GM12878 (cell line): ENCODE results near the gene CAB39.

Source experiments
- CREM ChIP-seq: IDR thresholded peaks from 2 replicates; pipeline ENCODE4 v1.6.1; 2014; ENCODE audit warnings: antibody characterized with exemption, low read depth
- EED ChIP-seq: sonication (generic); IDR thresholded peaks from 2 replicates; pipeline ENCODE4 v1.6.1; 2016; ENCODE audit warnings: antibody characterized with exemption, low read depth
- EGR1 ChIP-seq, 2 experiments: IDR thresholded peaks; 1 replicate in 1 of 2; 2 replicates in 1 of 2; pipeline ENCODE4 v1.6.1; 2011 to 2012; ENCODE audit warnings: low read depth in 2 of 2, low read length in 2 of 2, borderline replicate concordance in 1 of 2, mild to moderate bottlenecking in 1 of 2, moderate library complexity in 1 of 2
- EP300 ChIP-seq, 2 experiments: fragments of 150-350 bp in 1 of 2; IDR thresholded peaks; 2 replicates each; pipeline ENCODE4 v1.6.1; 2011 to 2012; ENCODE audit warnings: low read depth in 2 of 2, low read length in 2 of 2, borderline replicate concordance in 1 of 2, improper control_type of control experiment in 1 of 2, inconsistent platforms in 1 of 2; ENCODE audit not compliant: control insufficient read depth in 1 of 2
- FOXM1 ChIP-seq: IDR thresholded peaks from 2 replicates; pipeline ENCODE4 v1.6.1; 2012; ENCODE audit warnings: low read depth, mild to moderate bottlenecking, inconsistent platforms, low read length, moderate library complexity
- HDAC6 ChIP-seq: fragments of 200-600 bp; sonication (generic); IDR thresholded peaks from one replicate; pipeline ENCODE4 v1.8.0; 2017; ENCODE audit warnings: antibody characterized with exemption; ENCODE audit not compliant: unreplicated experiment
- JUND ChIP-seq: IDR thresholded peaks from 2 replicates; pipeline ENCODE4 v1.6.1; 2012; ENCODE audit warnings: low read depth, mild to moderate bottlenecking, low read length, improper control_type of control experiment, moderate library complexity
- NBN ChIP-seq: fragments of 450-650 bp; IDR thresholded peaks from 2 replicates; pipeline ENCODE4 v1.6.1; 2016
- NFYB ChIP-seq: IDR thresholded peaks from 2 replicates; pipeline ENCODE4 v1.6.1; 2011; ENCODE audit warnings: low read depth, mild to moderate bottlenecking, low read length, improper control_type of control experiment, moderate library complexity; ENCODE audit not compliant: insufficient read depth
- POLR2A ChIP-seq: IDR thresholded peaks from 2 replicates; pipeline ENCODE4 v1.6.1; 2011; ENCODE audit warnings: low read depth, mild to moderate bottlenecking, low read length
- TF ChIP-seq, protein P1 (sequence below), 3 experiments: IDR thresholded peaks in 2 of 3; conservative IDR thresholded peaks in 1 of 3; 2 replicates each; pipeline ENCODE4 v1.5.1; 2011; ENCODE audit warnings: low read depth in 3 of 3, low read length in 3 of 3, mild to moderate bottlenecking in 3 of 3, control low read depth in 2 of 3, moderate library complexity in 2 of 3, inconsistent platforms in 1 of 3, mixed read lengths in 1 of 3; ENCODE audit not compliant: control insufficient read depth in 2 of 3, insufficient read depth in 1 of 3; ENCODE audit errors: extremely low read depth in 1 of 3

DNA sequence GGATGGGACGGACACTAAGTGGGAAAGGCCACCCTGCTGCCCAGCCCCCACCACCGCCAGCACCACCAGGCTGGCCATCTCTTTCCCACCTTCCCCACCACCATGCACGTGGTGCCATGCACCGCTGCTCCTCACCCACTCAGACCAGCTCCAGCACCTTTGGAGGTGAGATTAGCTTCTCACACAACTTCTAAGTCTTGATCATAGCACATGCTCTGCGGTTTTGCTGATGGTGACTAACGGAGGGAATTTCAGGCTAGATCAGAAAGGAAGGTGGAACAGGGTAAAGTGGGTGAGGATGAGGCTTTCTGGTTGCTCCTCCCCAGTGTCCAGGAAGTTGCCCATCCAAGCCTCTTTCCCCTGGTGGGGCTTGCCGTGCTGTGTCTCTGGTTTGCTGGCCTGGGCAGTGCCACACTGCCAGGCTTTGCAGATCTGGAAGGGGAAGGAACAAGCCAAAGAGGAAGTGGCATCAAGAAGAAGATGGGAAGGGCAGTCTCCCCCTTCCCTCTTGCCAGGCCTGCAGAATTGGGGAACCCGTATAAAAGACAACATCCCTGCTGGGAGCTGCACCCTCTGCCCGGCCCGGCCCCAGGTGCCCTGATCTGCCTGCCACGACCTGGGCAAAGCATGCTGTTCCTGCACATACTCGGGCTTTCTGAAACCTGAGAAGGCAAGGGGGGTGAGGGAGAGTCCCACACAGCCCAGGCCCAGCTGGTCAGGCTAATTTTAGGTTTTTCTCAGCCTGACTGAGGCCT is 44.3 kb upstream of the CAB39 start:
- TF ChIP-seq POLR2A (peak; percentile 41), EP300 (IDR thresholded peaks at IDR 0.05; ENCODE audit: borderline replicate concordance in 1 of 2, control insufficient read depth in 1 of 2, low read depth in 2 of 2, low read length in 2 of 2) (peak; percentile 90 to 92), EGR1 (IDR thresholded peaks at IDR 0.05; ENCODE audit: borderline replicate concordance in 1 of 2, low read depth in 2 of 2, low read length in 2 of 2) (peak in 1 of 2 experiments; percentile 79; a peak in 2 of 3 replicates), FOXM1 (no peak), CREM (peak; percentile 77), NBN (peak; percentile 90; the same call in 1 of the 2 replicates), JUND (no peak), EED (peak; percentile 99), HDAC6 (no peak), NFYB (no peak)
- TF ChIP-seq, protein P1, sequence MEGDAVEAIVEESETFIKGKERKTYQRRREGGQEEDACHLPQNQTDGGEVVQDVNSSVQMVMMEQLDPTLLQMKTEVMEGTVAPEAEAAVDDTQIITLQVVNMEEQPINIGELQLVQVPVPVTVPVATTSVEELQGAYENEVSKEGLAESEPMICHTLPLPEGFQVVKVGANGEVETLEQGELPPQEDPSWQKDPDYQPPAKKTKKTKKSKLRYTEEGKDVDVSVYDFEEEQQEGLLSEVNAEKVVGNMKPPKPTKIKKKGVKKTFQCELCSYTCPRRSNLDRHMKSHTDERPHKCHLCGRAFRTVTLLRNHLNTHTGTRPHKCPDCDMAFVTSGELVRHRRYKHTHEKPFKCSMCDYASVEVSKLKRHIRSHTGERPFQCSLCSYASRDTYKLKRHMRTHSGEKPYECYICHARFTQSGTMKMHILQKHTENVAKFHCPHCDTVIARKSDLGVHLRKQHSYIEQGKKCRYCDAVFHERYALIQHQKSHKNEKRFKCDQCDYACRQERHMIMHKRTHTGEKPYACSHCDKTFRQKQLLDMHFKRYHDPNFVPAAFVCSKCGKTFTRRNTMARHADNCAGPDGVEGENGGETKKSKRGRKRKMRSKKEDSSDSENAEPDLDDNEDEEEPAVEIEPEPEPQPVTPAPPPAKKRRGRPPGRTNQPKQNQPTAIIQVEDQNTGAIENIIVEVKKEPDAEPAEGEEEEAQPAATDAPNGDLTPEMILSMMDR (IDR thresholded peaks at IDR 0.05 in 2 of 3, conservative IDR thresholded peaks at IDR 0.05 in 1 of 3; ENCODE audit: control insufficient read depth in 2 of 3, extremely low read depth in 1 of 3, insufficient read depth in 1 of 3, low read depth in 3 of 3, low read length in 3 of 3), result no peak
